Fibroblast of pulmonary artery (primary cell): Measurements from ENCODE around the gene AWAT2.
A peak's percentile ranks its signal among the peaks of the same experiment; 100 is the strongest.
"Not testable (repeated sequence)": the region's sequence is repeated elsewhere in the genome, so short reads cannot be mapped to it uniquely, and the experiment has no call there.

Source experiments
- DNase-seq: peaks from one replicate; pipeline ENCODE4 v3.0.0-alpha.2; 2010; ENCODE audit warnings: low read depth
- H3K4me3 ChIP-seq: replicated peaks from 2 replicates; pipeline ENCODE4 v1.5.1; 2011; ENCODE audit warnings: low read depth, mild to moderate bottlenecking, control low read depth, low read length, moderate library complexity
- CTCF ChIP-seq: IDR thresholded peaks from 2 replicates; pipeline ENCODE4 v1.5.1; 2011; ENCODE audit warnings: mild to moderate bottlenecking, control low read depth, low read length, inconsistent platforms; ENCODE audit errors: missing control alignments

Gene AWAT2

GRCh38 chrX:70001708-70002341 lies 47.9 kb downstream of the AWAT2 start:
- TF ChIP-seq CTCF = no peak
- no peak overlapping the region for H3K4me3 ChIP-seq
- DNase-seq = no peak

GRCh38 chrX:70001269-70001668 lies 48.5 kb downstream of the AWAT2 start:
- DNase-seq = peak; percentile 80
- no peak for TF ChIP-seq CTCF
- no peak overlapping the region for H3K4me3 ChIP-seq

GRCh38 chrX:69998299-69998698 lies 51.4 kb downstream of the AWAT2 start:
- not testable (repeated sequence) for DNase-seq

GRCh38 chrX:69996113-69996468 lies 53.6 kb downstream of the AWAT2 start:
- no peak for DNase-seq
- no peak for TF ChIP-seq CTCF
- H3K4me3 ChIP-seq = no peak overlapping the region

More at GRCh38 chrX:69998299-69998698, 51.4 kb downstream of the AWAT2 start:
- H3K4me3 ChIP-seq = not testable (repeated sequence)

- no peak for TF ChIP-seq CTCF
Observed at GRCh38 chrX:69995362-69996112, 54.2 kb downstream of the AWAT2 start.

GRCh38 chrX:69993494-69993893 lies 56.2 kb downstream of the AWAT2 start:
- TF ChIP-seq CTCF = no peak
- DNase-seq = no peak
- no peak overlapping the region for H3K4me3 ChIP-seq

More at GRCh38 chrX:69995362-69996112, 54.2 kb downstream of the AWAT2 start:
- H3K4me3 ChIP-seq = no peak overlapping the region
- peak; percentile 9 for DNase-seq

GRCh38 chrX:69991685-69992084 lies 58.1 kb downstream of the AWAT2 start:
- H3K4me3 ChIP-seq = no peak overlapping the region
- TF ChIP-seq CTCF = no peak
- DNase-seq = no peak
